SK-N-MC (cell line): ENCODE data around the gene SH3BP5.

Source experiments
- DNase-seq: peaks from one replicate; pipeline ENCODE4 v3.0.0-alpha.2; 2011; ENCODE audit warnings: low read depth, low spot score
- H3K27ac ChIP-seq: fragments of 200-600 bp; sonication (generic); 2 replicates; pipeline ENCODE4 v1.5.1; 2016; ENCODE audit warnings: mixed run types
- H3K36me3 ChIP-seq: fragments of 200-600 bp; sonication (generic); 2 replicates; pipeline ENCODE4 v1.6.1; 2017; ENCODE audit warnings: antibody characterized with exemption, low read length, mixed read lengths; ENCODE audit not compliant: insufficient read depth
- H3K4me3 ChIP-seq: fragments of 200-600 bp; sonication (generic); 2 replicates; pipeline ENCODE4 v1.5.1; 2016
- H3K9ac ChIP-seq: fragments of 200-600 bp; sonication (generic); 2 replicates; pipeline ENCODE4 v1.8.0; 2017; ENCODE audit warnings: mixed run types, mixed read lengths; ENCODE audit not compliant: insufficient read length
- H3K9me3 ChIP-seq: fragments of 200-600 bp; sonication (generic); 2 replicates; pipeline ENCODE4 v1.6.1; 2017; ENCODE audit warnings: low read depth, mild to moderate bottlenecking, antibody characterized with exemption, low read length, moderate library complexity, mixed read lengths
- EZH2 ChIP-seq: fragments of 200-600 bp; sonication (generic); IDR thresholded peaks from one replicate; pipeline ENCODE4 v1.6.1; 2017; ENCODE audit warnings: antibody characterized with exemption
- FOXP2 ChIP-seq: optimal IDR thresholded peaks from 2 replicates; pipeline ENCODE3; 2011; ENCODE audit warnings: mild to moderate bottlenecking, moderate library complexity; ENCODE audit not compliant: insufficient read depth; ENCODE audit errors: extremely low read length, control extremely low read depth
- POLR2AphosphoS5 ChIP-seq: IDR thresholded peaks from 2 replicates; pipeline ENCODE4 v1.6.1; 2012; ENCODE audit warnings: mild to moderate bottlenecking, low read depth, low read length, borderline replicate concordance

Gene SH3BP5

GRCh38 chr3:15283702-15284101 lies 48.7 kb downstream of the SH3BP5 start:
- Histone ChIP-seq H3K4me3 (no peak overlapping the region), H3K9ac (no peak overlapping the region), H3K27ac (no peak overlapping the region), H3K36me3 (no peaks in the 10 kb centered on the region), H3K9me3 (no peaks in the 10 kb centered on the region)
- DNase-seq: no peak
- TF ChIP-seq EZH2 (no peak), POLR2AphosphoS5 (no peak), FOXP2 (no peak)

- H3K4me3 ChIP-seq: no peak overlapping the region
- no peak for TF ChIP-seq POLR2AphosphoS5
- TF ChIP-seq EZH2: no peak
- TF ChIP-seq FOXP2: no peak
- no peaks in the 10 kb centered on the region for H3K36me3 ChIP-seq
- H3K9ac ChIP-seq: no peak overlapping the region
- no peak overlapping the region for H3K27ac ChIP-seq
- no peaks in the 10 kb centered on the region for H3K9me3 ChIP-seq
- no peak for DNase-seq
Observed at GRCh38 chr3:15281817-15282216, 50.6 kb downstream of the SH3BP5 start.

GRCh38 chr3:15280853-15281532 lies 51.4 kb downstream of the SH3BP5 start:
- no peaks in the 10 kb centered on the region for H3K9me3 ChIP-seq
- no peak for TF ChIP-seq POLR2AphosphoS5
- no peak for TF ChIP-seq FOXP2
- no peak for TF ChIP-seq EZH2
- no peaks in the 10 kb centered on the region for H3K36me3 ChIP-seq
- no peak overlapping the region for H3K27ac ChIP-seq
- no peak for DNase-seq
- H3K4me3 ChIP-seq: no peak overlapping the region
- H3K9ac ChIP-seq: no peak overlapping the region

- Histone ChIP-seq H3K9ac (no peak overlapping the region), H3K9me3 (no peaks in the 10 kb centered on the region), H3K36me3 (no peaks in the 10 kb centered on the region), H3K4me3 (no peak overlapping the region), H3K27ac (no peak overlapping the region)
- no peak for TF ChIP-seq POLR2AphosphoS5
- DNase-seq: no peak
Observed at GRCh38 chr3:15279671-15280402, 52.5 kb downstream of the SH3BP5 start.

- Histone ChIP-seq H3K4me3 (no peak overlapping the region), H3K27ac (no peak overlapping the region), H3K9me3 (no peaks in the 10 kb centered on the region), H3K9ac (no peak overlapping the region), H3K36me3 (no peaks in the 10 kb centered on the region)
- TF ChIP-seq FOXP2 (no peak), POLR2AphosphoS5 (no peak), EZH2 (no peak)
- no peak for DNase-seq
Observed at GRCh38 chr3:15279205-15279604, 53.2 kb downstream of the SH3BP5 start.

GRCh38 chr3:15277861-15278500 lies 54.4 kb downstream of the SH3BP5 start:
- TF ChIP-seq EZH2 (no peak), POLR2AphosphoS5 (no peak), FOXP2 (no peak)
- H3K27ac ChIP-seq: no peak overlapping the region
- no peak overlapping the region for H3K4me3 ChIP-seq
- H3K36me3 ChIP-seq: no peaks in the 10 kb centered on the region
- DNase-seq: no peak
- H3K9ac ChIP-seq: no peak overlapping the region
- H3K9me3 ChIP-seq: no peaks in the 10 kb centered on the region

- H3K4me3 ChIP-seq: no peak overlapping the region
- H3K9ac ChIP-seq: no peak overlapping the region
- H3K9me3 ChIP-seq: no peaks in the 10 kb centered on the region
- no peaks in the 10 kb centered on the region for H3K36me3 ChIP-seq
- no peak overlapping the region for H3K27ac ChIP-seq
- no peak for TF ChIP-seq POLR2AphosphoS5
- TF ChIP-seq FOXP2: no peak
- TF ChIP-seq EZH2: no peak
- no peak for DNase-seq
Observed at GRCh38 chr3:15276028-15276724, 56.2 kb downstream of the SH3BP5 start.

- H3K27ac ChIP-seq: no peak overlapping the region
- H3K9ac ChIP-seq: no peak overlapping the region
- no peak overlapping the region for H3K4me3 ChIP-seq
- TF ChIP-seq POLR2AphosphoS5 (no peak), FOXP2 (no peak), EZH2 (no peak)
- no peak for DNase-seq
- no peaks in the 10 kb centered on the region for H3K36me3 ChIP-seq
- no peaks in the 10 kb centered on the region for H3K9me3 ChIP-seq
Observed at GRCh38 chr3:15273227-15273626, 59.2 kb downstream of the SH3BP5 start.
